ENCODE data around the gene SLC6A11. TPM values are rescaled to one million over a fixed set of nuclear protein-coding genes. Genes with fewer than 3 reads are reported as not detected.

Gene SLC6A11
- total and polyA plus RNA-seq, 5 experiments from 2014 or later: not detected

DNA sequence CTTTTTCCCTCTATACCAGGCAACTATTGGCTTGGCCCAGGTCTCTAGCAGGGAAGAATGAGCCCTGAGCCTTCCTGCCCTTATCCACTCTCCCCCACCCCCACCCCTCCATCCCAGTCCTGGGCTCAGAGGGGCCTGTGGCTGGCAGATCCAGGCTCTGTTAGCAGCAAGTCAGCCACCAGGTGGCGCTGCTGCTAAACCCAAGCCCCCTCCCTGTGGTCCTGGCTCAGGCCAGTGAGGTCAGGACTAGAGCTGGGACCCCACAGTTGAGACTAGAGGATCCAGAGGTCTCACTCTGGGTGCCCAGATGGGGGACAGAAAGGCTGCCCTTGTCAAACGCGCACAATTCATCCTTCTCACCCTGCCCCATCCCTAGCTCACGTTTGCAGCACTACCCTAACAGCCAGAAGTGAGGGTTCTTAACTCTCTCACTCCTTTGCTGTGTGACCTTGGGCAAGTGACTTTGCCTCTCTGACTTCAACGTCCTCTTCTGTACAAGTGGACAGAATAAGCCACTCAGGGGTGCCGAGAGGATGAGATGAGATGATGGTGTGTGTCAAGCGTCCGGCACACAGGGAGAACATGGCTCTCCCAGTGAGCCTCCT is 129.8 kb downstream of the SLC6A11 start:
- POLR2A ChIA-PET: no interaction called here
- Mint-ChIP-seq H3K4me3 (no peak overlapping the region), H3K4me1 (no peaks in the 10 kb centered on the region), H3K36me3 (peaks cover 0 to 2% (median 0%) of the 10 kb centered on the region in 3 donors), H3K9me3 (peaks cover 0 to 7% (median 0%) of the 10 kb centered on the region in 9 donors), H3K27ac (no peak overlapping the region), H3K27me3 (peaks cover 4 to 50% (median 21%) of the 10 kb centered on the region in 5 donors)
- DNase-seq (peak; percentile 7 to 64 (median 28)), ATAC-seq (peak; percentile 45 to 64)

DNA sequence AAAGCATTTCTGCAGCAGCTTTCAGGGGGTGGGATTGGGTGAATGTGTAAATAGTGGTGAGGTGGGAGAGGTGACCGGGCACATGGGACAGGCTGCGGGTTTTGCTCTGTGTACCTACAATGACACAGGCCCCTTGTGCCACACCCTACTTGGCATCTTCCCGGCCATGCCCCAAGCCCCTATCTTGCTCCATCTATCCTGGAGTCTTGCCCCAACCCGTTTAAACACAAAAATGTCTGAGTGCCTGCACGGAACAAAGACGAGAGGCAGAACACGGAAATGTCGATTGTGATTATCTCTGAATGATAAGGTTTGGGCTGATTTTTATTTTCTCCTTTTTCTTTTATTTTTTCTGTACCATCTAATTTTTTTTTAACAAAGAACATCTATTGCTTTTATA is 130.5 kb downstream of the SLC6A11 start:
- H3K4me3 Mint-ChIP-seq: no peak overlapping the region

DNA sequence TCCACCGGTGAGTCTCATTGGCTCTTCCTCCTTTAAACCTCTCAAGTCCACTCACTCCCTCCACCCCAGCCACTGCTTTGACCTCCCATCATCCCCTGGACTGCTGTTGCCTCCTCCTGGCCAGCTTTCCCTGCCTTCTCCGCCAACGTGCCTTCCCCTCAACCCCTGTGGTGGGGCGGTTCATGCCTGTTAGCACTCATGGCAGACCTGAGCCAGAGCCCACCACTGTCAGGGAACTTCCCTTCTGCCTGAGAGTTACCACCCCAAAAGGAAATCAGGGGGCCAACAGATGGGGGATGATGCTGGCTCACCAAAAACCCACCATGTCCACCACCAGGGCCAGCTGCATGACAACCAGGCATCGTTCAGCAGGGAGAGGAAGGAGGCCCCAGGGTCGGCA is 132.3 kb downstream of the SLC6A11 start:
- H3K27me3 Mint-ChIP-seq: peaks cover 2 to 55% (median 25%) of the 10 kb centered on the region in 5 donors
- POLR2A ChIA-PET: no interaction called here
- DNase-seq (no peak), ATAC-seq (no peak)
- no peaks in the 10 kb centered on the region for H3K36me3 Mint-ChIP-seq
- H3K4me3 Mint-ChIP-seq: no peak overlapping the region
- peaks cover 0 to 2% (median 0%) of the 10 kb centered on the region in 4 donors for H3K4me1 Mint-ChIP-seq
- H3K9me3 Mint-ChIP-seq: no peaks in the 10 kb centered on the region
- peak overlapping the region in 1 of 10 donors; percentile 40 for H3K27ac Mint-ChIP-seq

More for the DNA sequence above, 130.5 kb downstream of the SLC6A11 start:
- H3K4me1 Mint-ChIP-seq: peaks cover 0 to 2% (median 0%) of the 10 kb centered on the region in 4 donors
- H3K27ac Mint-ChIP-seq: no peak overlapping the region
- H3K36me3 Mint-ChIP-seq: peaks cover 0 to 2% (median 0%) of the 10 kb centered on the region in 3 donors
- no peak for ATAC-seq
- POLR2A ChIA-PET: no interaction called here
- DNase-seq: no peak
- peaks cover 0 to 7% (median 0%) of the 10 kb centered on the region in 9 donors for H3K9me3 Mint-ChIP-seq
- H3K27me3 Mint-ChIP-seq: peaks cover 4 to 56% (median 21%) of the 10 kb centered on the region in 5 donors

DNA sequence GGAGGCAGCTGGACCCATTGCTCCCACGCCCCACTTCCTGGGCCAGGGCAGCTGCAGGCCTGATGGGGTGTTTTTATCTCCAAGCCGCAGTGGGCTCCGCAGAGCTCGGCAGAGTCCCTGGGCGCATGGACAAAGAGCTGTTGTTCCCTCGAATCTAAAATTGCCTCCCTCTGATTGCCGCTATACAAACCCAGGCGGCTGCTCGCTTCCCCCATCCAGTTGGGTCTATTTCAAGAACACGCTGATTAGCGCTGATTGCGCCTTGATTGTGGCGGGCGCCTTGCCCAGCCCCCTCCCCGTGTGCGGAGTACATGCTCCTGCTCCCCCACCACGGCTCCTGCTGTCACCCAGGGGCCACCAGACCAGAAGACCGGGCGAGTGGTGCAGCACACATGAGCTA is 133.2 kb downstream of the SLC6A11 start:
- no peak for ATAC-seq
- no peaks in the 10 kb centered on the region for H3K36me3 Mint-ChIP-seq

DNA sequence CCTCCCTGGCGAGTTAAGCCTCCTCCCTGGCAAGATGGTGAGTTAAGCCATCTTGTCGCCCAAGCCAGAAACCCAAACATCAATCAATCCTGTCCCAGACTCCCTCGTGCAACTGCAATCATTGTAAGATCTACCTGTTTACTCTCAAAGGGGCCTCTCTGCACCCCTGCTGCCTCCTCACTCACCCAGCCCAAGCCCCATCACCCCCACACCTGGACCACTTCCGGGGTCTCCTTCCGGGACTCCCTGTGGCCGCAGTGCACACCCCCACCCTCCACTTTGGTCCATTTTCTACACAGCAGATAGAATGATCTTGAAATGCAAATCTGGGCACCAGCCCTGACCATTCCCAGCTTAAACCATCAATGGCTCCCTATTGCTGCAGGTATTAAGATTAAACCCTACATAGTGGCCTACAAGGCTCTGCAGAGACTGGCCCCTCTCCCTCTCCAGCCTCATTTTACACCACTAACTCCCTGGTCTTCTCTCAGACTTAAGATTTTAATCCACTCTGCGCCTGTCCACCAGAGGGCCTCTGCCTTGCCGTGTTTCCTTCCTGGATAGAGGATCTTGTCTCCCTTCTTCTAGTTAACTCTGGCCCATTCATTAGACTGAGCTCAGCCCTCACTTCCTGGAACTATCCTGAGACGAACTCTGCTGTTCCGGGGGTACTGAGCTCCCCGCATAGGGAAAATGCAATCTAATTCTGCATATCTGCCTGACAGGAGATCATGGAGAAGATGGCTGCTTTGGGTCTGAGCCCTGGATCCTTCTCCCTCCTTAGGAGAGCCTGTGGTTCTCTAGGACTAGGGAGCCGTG is 134.7 kb downstream of the SLC6A11 start:
- Mint-ChIP-seq H3K36me3 (no peaks in the 10 kb centered on the region), H3K4me1 (peaks cover 0 to 2% (median 0%) of the 10 kb centered on the region in 4 donors), H3K9me3 (no peaks in the 10 kb centered on the region), H3K4me3 (no peak overlapping the region), H3K27me3 (peaks cover 2 to 36% (median 16%) of the 10 kb centered on the region in 5 donors), H3K27ac (no peak overlapping the region)
- POLR2A ChIA-PET: no interaction called here
- no peak for DNase-seq
- ATAC-seq: no peak

More for the DNA sequence above, 133.2 kb downstream of the SLC6A11 start:
- DNase-seq: no peak
- H3K4me3 Mint-ChIP-seq: no peak overlapping the region
- H3K4me1 Mint-ChIP-seq: peaks cover 0 to 2% (median 0%) of the 10 kb centered on the region in 4 donors
- POLR2A ChIA-PET: no interaction called here
- H3K27ac Mint-ChIP-seq: no peak overlapping the region
- no peaks in the 10 kb centered on the region for H3K9me3 Mint-ChIP-seq
- peaks cover 0 to 47% (median 23%) of the 10 kb centered on the region in 5 donors for H3K27me3 Mint-ChIP-seq

DNA sequence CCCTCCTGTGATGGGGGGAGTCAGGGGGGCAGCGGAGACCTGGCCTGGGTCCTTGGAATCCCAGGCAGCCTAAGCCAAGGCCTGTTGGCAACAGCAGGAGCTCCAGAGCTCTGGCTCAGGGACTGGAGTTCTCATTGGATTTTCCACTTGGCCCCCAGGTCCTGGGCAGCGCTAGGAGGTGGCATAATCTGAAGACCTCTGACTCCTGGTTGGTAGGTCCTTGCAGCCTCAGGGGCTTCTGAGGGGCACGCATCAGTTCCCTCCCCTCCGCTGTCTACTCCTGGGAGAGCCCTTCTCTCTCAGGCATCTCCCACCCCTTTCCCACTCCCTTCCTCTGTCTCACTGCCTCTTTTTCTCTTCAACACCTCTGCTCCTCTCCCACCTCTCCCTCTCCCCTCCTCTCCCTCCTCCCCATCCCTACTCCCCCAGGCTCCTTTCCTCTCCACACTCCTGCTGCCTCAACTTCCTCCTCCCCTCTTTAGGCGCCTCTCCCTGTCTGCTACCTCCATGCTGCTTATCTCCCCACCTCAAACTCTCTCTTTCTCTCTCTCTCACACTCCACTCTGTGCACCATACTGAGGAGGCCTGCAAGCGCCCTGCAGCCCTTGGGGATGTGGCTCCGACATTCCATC is 135.4 kb downstream of the SLC6A11 start:
- Mint-ChIP-seq H3K27ac (no peak overlapping the region), H3K4me1 (peaks cover 0 to 2% (median 0%) of the 10 kb centered on the region in 4 donors), H3K9me3 (no peaks in the 10 kb centered on the region), H3K4me3 (no peak overlapping the region), H3K36me3 (no peaks in the 10 kb centered on the region), H3K27me3 (peaks cover 2 to 36% (median 15%) of the 10 kb centered on the region in 5 donors)
- no peak for DNase-seq
- POLR2A ChIA-PET: no interaction called here
- no peak for ATAC-seq

DNA sequence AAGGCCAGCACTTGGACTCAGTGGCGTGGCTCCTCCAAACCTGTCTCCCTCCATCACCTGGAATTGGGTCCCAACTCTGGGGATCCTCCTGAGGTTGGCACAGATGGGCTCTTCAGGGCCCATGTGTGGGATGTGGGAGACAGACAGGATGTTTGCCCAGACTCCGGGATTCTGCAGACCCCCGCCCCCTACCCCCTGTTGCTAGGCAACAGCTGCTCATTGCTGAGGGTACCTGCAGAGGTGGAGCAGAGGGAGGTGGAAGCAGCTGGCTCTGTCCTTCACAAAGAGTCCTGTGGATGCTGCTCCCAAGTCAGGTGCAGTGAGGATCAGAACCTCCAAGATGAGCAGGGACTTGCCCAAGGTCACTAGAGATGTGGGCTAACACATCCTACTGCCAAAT is 136.5 kb downstream of the SLC6A11 start:
- Mint-ChIP-seq H3K27me3 (peaks cover 2 to 31% (median 14%) of the 10 kb centered on the region in 5 donors), H3K27ac (no peak overlapping the region), H3K4me3 (no peak overlapping the region), H3K36me3 (no peaks in the 10 kb centered on the region), H3K4me1 (peaks cover 0 to 2% (median 0%) of the 10 kb centered on the region in 4 donors), H3K9me3 (no peaks in the 10 kb centered on the region)
- POLR2A ChIA-PET: no interaction called here
- DNase-seq (no peak), ATAC-seq (no peak)

DNA sequence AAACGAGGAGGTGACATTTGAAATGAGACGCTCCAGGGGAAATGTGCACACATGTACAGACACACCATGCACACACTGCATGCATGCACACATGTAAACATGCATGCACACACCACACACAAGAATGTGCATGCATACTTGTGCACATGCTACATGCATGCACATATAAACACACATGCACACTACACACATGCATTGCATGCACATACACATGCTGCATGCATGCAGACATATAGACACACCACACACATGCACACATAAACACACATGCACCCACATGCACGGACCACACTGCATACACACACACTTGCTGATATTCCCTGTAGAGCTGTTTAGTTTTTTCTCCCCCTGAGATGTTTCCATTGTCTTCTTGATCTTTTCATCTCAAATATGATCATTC is 138.7 kb downstream of the SLC6A11 start:
- H3K9me3 Mint-ChIP-seq: no peaks in the 10 kb centered on the region
- POLR2A ChIA-PET: no interaction called here
- no peaks in the 10 kb centered on the region for H3K36me3 Mint-ChIP-seq
- no peak for ATAC-seq
- H3K27ac Mint-ChIP-seq: no peak overlapping the region
- peaks cover 2 to 19% (median 13%) of the 10 kb centered on the region in 5 donors for H3K27me3 Mint-ChIP-seq
- peaks cover 0 to 2% (median 0%) of the 10 kb centered on the region in 4 donors for H3K4me1 Mint-ChIP-seq
- no peak overlapping the region for H3K4me3 Mint-ChIP-seq
- no peak for DNase-seq

DNA sequence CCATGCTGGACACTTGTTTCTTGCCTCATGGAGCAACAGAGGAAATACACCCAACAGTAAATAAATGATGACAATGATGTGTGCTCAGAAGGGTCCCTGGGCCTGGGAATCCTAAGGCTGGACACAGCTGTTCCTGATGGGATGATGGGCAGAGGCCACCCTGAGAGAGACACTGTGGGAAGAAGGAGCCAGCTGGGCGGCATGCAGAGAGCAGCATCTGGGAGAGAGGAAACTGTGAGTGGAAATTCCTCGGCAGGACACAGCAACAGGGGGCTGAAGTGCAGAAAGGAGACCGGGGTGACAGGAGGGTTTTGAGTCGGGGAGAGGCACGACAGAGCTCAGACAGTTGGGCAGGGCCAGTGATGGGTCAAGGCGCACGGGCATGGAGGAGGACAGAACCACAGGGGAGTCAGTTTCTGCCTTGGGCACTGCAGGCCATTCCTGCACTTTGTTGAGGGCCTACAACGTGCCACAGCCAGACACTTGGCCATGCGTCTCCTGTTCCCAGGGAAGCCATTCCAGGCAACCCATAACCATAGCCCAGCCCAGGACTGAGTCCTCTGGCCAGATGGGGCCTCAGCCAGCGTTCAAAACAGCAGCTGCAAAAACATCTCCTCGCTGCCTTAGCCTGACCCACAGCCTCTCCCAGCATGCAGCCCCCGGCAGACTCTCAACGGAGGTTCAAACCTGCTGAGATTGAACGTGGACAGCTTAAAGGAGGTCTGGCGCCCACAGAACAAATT is 139.9 kb downstream of the SLC6A11 start:
- Mint-ChIP-seq H3K4me1 (peaks cover 0 to under 1% (median 0%) of the 10 kb centered on the region in 4 donors), H3K4me3 (no peak overlapping the region), H3K27ac (no peak overlapping the region), H3K9me3 (no peaks in the 10 kb centered on the region), H3K27me3 (peaks cover 3 to 17% (median 7%) of the 10 kb centered on the region in 5 donors), H3K36me3 (no peaks in the 10 kb centered on the region)
- ATAC-seq (no peak), DNase-seq (no peak)
- POLR2A ChIA-PET: no interaction called here

DNA sequence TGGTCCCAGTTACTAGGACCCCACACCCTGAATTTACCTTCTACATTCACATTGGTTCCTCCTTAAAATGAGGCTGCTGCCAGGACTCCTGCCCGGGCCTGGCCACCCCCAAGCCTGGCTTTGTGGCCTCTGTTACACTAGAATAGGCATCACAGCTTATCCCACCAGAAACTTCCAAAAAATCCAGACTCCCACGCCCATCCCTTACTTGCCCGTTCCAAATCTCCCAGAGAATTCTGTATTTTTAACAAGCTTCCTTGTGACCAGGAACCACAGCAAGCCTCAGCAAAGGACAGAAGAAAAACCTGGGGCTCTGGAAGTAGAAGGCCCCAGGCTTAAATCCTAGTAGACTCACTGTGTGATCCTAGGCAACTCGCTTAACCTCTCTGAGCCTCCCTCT is 140.5 kb downstream of the SLC6A11 start:
- no peaks in the 10 kb centered on the region for H3K4me1 Mint-ChIP-seq
- H3K36me3 Mint-ChIP-seq: no peaks in the 10 kb centered on the region
- peaks cover 3 to 14% (median 4%) of the 10 kb centered on the region in 5 donors for H3K27me3 Mint-ChIP-seq
- no peaks in the 10 kb centered on the region for H3K9me3 Mint-ChIP-seq
- POLR2A ChIA-PET: no interaction called here
- no peak overlapping the region for H3K4me3 Mint-ChIP-seq
- ATAC-seq (no peak), DNase-seq (no peak)
- H3K27ac Mint-ChIP-seq: no peak overlapping the region

DNA sequence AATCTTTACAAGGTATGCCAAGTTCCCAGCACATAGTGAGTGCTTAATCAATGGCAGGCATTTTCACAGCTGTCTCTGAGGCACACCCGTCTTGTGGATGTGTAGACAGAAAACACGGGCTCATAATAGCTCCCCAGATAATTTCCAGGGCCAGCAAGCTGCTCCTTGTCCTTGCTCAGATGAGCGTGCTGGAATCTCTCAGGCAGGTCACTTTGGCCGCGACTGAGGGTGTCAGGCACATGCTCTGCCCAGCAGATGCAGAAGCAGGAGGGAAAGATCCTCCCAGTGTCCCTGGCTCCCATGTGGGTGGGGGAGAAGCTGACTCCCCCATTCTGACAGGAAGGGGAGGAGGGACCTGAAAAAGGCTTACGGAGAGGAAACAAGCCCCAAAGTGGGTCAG is 141.0 kb downstream of the SLC6A11 start:
- DNase-seq (no peak), ATAC-seq (no peak)
- no peaks in the 10 kb centered on the region for H3K4me1 Mint-ChIP-seq
- no peak overlapping the region for H3K27ac Mint-ChIP-seq
- H3K27me3 Mint-ChIP-seq: peaks cover 3 to 12% (median 4%) of the 10 kb centered on the region in 5 donors
- H3K36me3 Mint-ChIP-seq: no peaks in the 10 kb centered on the region
- H3K4me3 Mint-ChIP-seq: no peak overlapping the region
- POLR2A ChIA-PET: no interaction called here
- H3K9me3 Mint-ChIP-seq: no peaks in the 10 kb centered on the region

DNA sequence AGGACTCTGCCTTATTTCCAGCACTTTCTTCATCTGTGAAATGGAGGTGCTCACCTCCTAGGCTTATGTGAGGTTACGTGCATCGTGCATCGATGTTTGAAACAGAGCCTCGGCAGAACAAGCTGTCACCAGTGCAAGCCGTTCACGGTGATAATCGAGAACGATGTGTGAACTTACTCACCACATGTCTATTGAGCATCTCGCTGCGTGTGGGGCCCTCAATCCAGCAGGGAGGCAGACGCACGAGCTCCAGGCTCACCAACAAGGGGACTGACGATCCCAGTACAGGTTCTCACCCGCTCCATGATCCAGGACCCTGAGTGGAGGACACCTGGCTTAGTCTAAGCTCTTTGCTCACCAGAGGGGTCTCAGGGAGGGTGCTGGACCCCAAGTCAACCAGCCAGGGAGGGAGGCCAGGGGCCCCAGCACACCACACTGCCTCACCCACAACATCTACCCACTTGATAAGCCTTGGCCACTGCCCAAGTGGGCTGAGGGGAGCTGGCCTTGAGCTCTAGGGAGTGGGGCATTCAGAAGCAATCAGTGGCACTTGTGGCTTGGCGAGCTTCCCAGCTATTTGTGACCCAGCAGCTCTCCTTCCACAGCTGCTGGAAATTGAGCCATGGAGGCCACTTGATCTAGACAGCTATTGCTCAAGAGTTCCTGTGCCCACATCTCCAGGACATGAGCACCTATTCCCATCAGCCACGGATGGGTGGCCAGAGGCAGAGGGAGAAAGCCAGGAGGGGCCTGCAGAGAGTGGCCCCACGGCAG is 142.1 kb downstream of the SLC6A11 start:
- no peak overlapping the region for H3K4me3 Mint-ChIP-seq
- H3K9me3 Mint-ChIP-seq: no peaks in the 10 kb centered on the region
- no peaks in the 10 kb centered on the region for H3K36me3 Mint-ChIP-seq
- POLR2A ChIA-PET: no interaction called here
- H3K27ac Mint-ChIP-seq: no peak overlapping the region
- H3K27me3 Mint-ChIP-seq: peaks cover 3 to 12% (median 8%) of the 10 kb centered on the region in 5 donors
- H3K4me1 Mint-ChIP-seq: no peaks in the 10 kb centered on the region
- DNase-seq (no peak), ATAC-seq (no peak)
